Measurements from ENCODE around the gene KLHL12.
"Not testable (repeated sequence)": the region's sequence is repeated elsewhere in the genome, so short reads cannot be mapped to it uniquely, and the experiment has no call there.

Gene KLHL12

DNA sequence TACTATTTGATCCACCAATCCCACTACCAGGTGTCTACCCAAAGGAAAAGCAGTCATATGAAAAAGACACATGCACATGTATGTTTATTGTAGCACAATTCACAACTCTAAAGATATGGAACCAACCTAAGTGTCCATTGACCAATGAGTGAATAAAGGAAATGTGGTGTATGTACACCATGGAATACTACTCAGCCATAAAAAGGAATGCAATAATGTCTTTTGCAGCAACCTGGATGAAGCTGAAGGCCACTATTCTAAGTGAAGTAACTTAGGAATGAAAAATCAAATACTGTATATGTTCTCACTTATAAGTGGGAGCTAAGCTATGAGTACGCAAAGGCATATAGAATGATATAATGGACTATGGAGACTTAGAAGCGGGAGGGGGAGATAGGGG is 18.4 kb upstream of the KLHL12 start:
- no peak for FAIRE-seq

DNA sequence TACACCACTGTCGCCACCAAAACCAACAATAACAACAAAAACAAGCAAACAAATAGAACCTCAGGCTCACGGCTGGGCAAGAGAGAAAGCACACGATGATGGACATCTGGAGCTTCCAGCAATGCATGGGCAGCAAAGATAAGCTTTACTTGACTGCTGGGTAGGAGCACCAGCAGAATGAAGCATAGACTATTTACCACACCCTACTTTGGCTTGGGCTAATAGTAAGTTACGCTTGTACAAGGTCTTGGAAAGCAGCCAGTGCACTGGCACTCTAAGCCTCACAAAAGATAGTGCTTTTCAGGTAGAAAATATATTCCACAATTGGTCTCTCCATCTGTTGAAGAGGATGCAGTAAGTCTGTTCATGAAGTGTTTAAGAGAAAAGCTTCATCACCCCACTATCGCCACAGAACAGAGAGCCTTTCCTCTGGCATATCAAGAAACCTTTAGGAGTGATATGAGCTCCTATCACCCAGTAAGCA is 17.4 kb upstream of the KLHL12 start:
- no peak for FAIRE-seq

DNA sequence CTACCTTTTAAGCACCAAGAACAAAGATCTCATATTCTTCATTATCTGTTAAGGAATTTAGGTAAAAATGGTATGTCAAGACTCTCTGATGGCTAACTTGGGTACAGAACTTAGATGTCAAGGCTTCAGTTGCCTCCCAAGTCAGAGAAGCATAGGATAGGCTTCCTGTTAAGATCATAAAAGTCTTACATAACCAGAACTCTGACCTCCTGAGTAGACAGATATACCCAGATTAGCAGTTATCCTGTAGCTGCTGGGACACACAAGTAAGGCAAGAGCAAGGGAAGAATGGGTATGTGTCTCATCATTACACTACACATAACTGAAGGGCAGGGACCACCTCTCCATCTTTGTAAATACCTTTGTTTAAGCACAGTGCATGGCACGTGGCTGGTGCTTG is 15.4 kb upstream of the KLHL12 start:
- FAIRE-seq: no peak

DNA sequence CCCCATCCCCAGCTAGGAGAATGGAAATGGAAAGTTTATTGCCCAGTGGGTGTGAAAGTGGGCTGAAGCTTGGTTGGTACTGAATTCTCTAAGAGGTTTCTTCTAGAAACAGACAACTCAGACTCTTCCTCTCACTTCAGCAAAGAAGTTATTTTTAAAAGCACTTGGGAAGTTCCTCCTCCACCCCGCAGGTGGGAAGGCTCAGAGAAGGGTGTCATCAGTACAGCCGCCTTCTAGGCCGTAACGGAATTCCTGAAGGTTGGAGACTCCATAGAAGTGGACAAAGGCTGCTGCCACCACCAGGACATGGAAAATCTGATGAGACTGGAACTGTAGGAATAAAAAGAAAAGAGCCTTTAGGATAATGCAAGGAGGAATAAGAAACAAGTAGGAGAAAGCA is 14.3 kb upstream of the KLHL12 start:
- FAIRE-seq: no peak

DNA sequence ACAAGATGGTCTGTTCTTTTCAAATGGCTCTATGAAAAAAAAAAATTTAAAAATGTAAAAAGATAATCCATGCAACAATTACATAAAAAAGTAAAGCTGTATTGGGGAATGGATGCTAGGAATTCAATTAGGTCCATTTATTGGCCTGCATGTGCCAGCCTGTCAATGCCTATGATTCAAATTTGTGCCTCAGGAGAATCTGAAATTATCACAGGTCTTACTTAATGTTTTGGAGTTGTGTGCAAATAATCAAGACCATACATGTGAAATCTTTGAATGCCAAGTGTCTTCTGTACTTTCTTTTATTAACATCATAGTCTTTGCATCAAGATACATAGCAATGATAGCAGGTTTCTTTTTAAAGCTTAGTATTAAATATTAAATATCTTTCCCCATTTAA is 13.5 kb upstream of the KLHL12 start:
- peak; percentile 54 for FAIRE-seq

DNA sequence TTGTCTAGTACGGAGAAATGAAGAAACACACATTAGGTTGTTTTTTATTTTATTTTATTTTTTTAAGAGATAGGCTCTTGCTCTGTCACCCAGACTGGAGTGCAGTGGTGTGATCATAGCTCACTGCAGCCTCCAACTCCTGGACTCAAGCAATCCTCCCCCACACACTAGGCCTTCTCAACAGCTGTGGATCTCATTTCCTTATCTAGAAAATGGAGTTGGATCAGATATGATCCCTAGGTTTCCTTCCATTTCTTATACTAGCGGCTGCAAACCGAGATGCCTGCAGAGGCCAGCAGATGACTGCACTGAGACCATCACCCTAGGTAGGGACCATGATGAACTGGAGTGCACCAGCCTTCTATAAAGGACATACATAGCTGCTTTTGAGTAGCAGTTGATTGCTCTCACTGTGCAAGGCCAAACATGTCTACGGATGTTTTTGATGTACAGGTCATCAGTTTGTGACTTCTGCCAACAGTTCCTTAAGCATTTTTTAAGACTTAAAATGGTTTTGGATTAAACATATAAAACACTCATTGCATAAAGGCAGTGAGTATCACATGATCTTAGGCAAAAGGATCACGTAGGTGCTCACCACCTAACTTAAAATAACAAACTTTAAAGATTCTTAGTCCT is 11.4 kb upstream of the KLHL12 start:
- FAIRE-seq: no peak

DNA sequence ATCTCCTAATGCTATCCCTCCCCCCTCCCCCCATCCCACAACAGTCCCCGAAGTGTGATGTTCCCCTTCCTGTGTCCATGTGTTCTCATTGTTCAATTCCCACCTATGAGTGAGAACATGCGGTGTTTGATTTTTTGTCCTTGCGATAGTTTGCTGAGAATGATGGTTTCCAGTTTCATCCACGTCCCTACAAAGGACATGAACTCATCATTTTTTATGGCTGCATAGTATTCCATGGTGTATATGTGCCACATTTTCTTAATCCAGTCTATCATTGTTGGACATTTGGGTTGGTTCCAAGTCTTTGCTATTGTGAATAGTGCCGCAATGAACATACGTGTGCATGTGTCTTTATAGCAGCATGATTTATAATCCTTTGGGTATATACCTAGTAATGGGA is 9.4 kb upstream of the KLHL12 start:
- FAIRE-seq: not testable (repeated sequence)

DNA sequence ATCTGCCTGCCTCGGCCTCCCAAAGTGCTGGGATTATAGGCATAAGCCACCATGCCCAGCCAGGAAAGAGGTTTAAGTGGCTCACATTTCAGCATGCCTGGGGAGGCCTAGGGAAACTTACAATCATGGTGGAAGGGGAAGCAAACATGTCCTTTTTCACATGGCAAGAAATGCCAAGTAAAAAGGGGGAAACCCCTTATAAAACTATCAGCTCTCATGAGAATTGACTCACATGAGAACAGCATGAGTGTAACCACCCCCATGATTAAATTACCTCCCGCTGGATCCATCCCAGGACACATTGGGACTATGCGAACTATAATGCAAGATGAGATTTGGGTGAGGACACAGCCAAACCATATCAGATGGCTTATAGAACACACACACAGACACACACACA is 8.8 kb upstream of the KLHL12 start:
- FAIRE-seq: no peak

DNA sequence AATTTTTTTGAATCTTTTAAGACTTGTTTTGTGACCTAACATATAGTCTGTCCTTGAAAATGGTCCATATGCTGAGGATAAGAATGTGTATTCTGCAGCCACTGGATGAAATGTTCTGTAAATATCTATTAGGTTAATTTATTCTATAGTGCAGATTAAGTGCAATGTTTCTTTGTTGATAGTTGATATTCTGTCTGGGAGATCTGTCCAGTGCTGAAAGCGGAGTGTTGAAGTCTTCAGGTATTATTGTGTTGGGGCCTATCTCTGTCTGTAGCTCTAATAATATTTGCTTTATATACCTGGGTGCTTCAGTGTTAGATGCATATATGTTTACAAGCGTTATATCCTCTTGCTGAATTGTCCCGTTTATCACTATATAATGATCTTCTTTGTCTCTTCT is 7.7 kb upstream of the KLHL12 start:
- FAIRE-seq: peak; percentile 9

DNA sequence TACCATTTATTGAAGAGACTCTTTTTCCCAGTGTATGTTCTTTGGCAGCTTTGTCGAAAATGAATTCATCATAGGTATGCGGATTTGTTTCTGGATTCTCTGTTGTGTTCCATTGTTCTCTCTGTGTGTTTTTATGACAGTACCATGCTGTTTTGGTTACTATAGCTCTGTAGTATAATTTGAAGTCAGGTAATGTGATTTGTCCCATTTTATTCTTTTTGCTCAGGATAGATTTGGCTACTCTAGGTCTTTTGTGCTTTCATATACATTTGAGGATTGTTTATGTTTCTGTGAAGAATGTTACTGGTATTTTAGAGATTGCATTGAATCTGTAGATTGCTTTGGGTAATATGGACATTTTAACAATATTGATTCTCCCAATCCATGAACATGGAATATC is 5.4 kb upstream of the KLHL12 start:
- no peak for FAIRE-seq

DNA sequence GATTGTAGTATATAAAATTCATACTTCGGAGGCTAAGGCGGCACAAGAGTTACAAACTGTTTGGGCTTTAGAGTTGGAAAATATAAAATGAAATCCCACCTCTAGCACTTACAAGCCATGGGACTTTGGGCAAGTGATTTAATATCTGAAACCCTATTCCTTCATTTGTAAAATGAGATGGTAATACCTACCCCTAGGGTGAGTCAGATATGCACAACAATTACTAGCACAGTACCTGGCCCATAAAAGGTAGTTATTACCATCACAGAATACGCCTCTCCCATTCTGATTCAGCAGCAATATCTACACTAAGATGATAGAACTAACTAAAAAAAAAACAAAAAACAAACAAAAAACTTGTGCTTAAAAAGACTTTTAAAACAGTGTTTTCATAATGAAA is 3.5 kb downstream of the KLHL12 start:
- FAIRE-seq: no peak

DNA sequence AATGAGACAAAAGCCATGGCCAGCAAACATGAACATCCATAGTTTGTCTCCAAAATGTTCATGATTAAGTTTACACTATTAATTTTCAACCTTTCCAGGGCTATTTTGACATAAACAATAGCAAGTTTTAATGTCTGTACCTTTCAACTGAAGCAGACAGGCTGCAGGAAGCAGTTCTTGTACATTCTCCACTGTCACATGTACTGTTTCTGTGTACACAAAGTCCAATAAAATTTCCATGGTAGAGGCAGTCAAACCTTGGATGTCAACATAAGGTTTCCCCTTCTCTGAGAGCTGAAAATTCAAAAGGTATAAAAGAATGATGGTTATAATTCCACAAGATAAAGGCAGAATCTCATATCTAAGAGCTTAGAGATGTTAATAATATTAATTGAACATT is 7.4 kb downstream of the KLHL12 start:
- no peak for FAIRE-seq

DNA sequence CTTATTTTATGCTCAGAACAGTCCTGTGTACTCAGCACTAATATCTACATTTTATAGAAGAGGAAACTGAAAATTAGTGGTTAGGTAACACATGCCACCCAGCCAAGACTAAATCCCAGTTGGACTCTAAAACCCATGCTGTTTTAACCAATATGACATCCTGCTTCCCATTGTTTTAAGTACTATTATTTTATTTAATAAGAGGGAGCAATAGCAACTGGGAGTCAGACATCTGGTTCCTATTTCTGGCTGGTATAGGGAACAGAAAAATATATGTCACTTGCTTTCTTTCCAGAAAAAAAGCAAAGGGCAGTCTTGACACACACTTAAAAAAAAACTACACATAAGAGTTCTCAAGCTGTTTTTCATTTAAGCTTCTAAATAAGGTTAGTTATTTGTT is 11.9 kb downstream of the KLHL12 start:
- FAIRE-seq: no peak

DNA sequence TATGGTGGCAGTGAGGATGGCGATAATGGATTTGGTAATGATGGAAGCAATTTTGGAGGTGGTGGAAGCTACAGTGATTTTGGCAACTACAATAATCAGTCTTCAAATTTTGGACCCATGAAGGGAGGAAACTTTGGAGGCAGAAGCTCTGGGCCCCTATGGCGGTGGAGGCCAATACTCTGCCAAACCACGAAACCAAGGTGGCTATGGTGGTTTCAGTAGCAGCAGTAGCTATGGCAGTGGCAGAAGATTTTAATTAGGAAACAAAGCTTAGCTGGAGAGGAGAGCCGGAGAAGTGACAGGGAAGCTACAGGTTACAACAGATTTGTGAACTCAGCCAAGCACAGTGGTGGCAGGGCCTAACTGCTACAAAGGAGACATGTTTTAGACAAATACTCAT is 14.6 kb downstream of the KLHL12 start:
- not testable (repeated sequence) for FAIRE-seq

DNA sequence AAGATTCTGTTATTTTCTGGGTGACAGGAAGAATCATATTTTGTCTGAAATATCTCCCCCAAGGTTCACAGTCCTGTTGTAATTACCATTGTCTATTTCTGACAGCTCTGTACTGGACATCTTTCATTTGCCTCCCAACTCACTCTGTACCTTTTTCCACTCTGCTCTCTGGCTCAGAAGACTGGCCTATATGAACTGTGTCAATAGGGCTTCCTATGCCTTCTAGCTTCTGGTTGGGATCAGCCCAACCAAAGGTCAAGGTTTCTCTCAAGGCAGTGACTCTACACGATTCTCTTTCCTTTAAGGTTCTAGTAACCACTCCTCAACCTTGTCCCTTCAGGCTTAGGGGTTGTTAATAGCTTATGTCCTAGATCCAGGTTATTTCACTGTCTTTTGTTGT is 17.5 kb downstream of the KLHL12 start:
- no peak for FAIRE-seq

DNA sequence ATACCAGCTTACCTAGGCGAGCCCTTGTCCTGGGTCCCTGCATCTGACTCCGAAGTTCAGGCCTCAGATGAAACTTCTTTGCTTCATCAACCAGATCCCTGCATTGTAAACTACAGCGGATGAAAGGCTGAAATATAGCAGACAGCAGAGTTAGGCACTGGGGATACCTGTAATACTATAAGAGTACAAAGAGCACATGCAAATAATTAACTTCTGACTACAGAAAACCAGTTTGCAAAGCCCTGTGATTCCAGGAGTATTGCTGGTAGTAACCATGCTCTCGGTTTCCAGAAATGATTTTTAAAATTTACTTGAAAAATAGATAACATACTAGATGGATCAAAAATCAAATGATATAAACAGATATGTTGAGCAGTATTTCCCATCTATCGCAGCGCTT is 18.0 kb downstream of the KLHL12 start:
- FAIRE-seq: no peak

DNA sequence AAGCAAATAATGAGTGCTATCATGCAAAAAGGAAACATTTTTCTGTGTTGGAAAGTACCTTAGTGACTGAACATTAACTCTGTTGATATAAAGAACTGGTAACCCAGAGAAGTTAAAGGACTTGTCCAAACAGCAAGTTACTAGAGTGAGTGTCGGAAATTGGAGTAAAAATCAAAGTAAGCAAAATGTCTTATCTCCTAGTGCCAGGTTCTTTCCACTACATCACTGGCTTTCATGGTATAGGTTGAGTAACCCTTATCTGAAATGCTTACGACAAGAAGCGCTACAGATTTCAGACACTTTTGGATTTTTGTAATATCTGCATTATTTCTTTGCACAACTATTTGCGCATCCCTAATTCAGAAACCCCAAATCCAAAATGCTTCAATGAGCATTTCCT is 21.7 kb downstream of the KLHL12 start:
- no peak for FAIRE-seq

DNA sequence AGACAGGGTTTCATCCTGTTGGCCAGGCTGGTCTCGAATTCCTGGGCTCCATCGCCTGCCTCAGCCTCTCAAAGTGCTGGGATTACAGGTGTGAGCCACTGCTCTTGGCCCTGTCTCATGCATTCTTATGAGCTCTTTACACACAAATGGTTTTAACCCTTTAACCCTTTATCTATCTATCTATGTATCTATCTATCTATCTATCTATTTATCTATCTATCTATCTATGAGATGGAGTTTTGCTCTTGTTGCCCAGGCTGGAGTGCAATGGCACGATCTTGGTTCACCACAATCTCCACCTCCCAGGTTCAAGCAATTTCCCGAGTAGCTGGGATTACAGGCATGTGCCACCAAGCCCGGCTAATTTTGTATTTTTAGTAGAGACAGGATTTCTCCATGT is 23.2 kb downstream of the KLHL12 start:
- not testable (repeated sequence) for FAIRE-seq

DNA sequence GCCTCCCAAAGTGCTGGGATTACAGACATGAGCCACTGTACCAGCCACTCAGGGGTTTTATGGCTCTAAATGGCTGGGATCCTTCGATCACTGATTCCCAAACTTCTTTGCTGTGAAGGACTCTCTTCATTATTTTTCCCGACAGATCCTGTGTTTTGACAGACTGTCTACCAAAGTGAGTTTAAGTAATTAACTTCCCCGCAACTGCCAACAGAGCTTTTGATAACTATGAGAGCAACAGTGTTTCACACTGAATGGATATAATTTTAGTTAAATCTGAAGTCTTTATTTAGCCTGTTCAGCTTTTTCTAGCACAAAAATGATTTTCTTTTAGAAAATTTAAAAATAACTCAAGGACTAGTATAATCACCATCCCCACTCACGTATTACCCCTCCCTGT is 25.5 kb downstream of the KLHL12 start:
- FAIRE-seq: no peak

DNA sequence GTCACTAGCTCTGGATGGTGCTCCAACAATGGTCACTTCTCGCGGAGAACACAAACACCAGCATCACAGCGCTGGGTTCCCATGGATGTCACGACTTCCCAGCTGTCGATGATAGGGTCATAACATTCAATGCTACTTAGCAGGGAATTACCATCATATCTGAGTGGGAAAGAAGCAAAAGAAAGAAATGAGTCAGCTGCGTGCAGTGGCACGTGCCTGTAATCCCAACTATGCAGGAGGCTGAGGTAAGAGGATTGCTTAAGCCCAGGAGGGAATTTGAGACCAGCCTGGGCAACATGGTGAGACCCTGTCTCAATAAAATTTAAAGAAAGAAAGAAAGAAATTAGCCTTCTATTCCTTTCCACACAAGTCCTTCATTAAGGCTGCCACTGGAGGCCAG is 34.5 kb downstream of the KLHL12 start:
- FAIRE-seq: no peak

DNA sequence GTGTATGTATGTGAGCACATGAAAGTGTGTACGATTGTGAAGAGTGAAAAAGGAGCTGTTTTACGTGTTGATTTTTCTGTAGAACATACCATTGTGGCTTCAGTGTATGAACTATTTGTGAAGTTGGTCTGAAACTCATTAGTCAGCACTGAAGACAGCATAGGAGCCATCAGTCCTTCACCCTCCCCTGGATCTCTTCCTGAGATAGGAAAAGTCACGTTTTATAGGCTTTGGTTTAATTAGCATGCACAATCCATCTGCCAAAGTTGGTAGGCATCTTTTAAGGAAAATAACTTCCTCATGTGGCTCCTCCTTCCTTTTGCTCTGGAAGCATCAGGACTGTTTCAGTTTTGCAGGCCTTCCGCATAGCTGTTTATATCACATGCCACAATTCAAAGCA is 36.6 kb downstream of the KLHL12 start:
- no peak for FAIRE-seq

DNA sequence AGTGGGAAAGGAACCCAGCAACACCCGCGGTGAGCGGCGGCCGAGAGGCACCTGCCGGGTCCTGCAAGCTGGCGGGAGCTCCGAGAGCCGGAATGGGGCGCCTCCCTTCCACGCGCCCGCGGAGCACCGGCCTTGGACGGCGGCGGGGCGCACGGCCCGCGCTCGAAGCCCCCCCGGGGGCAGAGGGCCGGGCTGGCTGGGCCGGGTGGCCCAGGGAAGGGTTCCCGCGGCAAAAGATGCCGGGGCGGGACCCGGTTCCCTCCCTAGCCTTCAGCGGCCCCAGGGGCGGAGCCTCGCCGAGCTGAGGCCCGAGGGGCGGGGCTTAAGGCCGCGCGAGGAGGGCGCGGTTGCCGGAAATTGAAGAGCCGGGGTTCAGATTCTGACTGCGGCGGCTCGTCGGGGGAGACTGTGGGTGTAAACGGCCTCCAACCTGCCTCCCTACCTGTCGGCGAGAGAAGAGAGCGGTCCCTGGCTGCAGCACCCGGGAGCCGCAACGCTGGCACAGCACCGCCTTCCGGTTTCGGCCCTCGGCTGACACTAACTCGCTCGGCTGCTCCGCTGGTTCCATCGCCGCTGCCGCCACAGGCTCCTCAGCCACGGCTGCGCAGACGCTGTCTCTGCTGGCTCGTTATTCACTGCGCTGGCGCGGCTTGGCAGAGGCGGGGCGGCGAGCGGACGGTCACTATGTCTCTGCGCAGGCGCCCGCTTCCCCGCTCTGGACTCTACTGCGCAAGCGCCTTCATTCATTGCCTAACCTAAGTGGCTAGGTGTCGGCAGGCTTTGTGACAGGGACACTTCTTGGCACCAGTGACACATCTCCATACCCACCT is 38.3 kb downstream of the KLHL12 start, which contains the start of gene RABIF:
Gene RABIF (minus strand): TSS at position 619 of the 830 bp plus-strand sequence. CDS start 51 bp downstream, at position 568.
- peak; percentile 89 for FAIRE-seq

DNA sequence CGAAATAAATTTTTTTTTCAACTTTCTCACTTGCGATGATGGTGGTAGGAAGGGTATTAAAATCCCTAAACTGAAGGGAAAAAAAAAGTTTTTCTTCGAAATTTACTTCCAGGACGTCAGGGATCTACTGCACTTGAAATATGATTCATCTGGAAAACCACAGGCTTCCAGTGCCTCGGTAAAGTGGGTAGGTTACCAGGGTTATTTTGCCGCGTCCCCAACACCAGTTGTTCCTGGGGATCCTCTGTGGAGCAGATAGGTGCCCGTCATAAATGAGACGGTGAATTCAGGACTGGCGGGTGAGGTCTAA is 38.9 kb downstream of the KLHL12 start:
- FAIRE-seq: no peak

DNA sequence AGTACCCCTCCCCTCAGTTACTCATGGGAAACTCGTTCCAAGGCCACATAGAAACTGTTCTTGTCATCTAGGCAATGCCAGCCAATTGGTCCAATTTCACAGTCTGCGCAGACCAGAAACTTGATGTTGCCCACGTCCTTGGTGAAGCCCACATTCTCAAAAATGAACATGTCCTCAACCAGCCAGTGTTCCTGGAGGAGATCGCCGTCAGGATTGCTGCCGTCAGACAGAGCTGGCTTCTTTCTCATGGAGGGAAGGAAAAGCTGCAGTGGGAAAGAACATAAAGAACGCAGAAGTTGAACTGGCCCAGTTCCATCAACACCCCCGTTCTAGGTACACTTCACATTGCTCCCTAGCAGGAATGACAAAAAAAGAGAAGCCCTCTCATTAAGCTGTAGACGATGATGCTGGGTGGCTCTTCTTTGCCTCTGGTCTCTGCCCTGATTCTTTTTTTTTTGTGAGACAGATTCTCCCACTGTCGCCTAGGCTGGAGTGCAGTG is 46.0 kb downstream of the KLHL12 start:
- FAIRE-seq: no peak

DNA sequence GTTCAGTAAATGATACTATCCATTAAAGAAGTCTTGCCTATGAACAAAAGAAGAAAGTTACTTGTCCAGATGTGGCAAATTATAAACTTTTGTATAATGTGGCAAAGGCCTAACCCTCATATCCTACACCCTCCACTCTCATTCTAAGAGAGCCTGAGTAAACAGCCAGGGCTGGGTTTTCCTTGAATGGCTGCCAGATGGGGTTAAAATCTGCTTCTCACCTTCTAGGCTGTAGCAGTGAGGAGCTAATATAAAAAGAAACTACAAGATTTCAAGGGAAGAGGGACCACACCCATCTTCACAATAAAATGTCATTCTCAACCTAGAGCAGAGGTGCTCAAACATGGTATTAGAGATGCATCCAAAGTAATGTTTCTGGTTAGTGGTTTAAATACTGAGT is 47.0 kb downstream of the KLHL12 start:
- FAIRE-seq: no peak

Measured in TTC549 (cell line).